C4-2B (cell line): Measurements from ENCODE around the gene CEP192.

Experiments
- H3K27ac ChIP-seq: fragments of 450-650 bp; 2 replicates; pipeline ENCODE4 v1.5.1; 2017
- ZFX ChIP-seq: fragments of 450-650 bp; IDR thresholded peaks from 2 replicates; pipeline ENCODE4 v1.6.1; 2017
- TF ChIP-seq, protein P1 (sequence below): fragments of 450-650 bp; conservative IDR thresholded peaks from 2 replicates; pipeline ENCODE4 v1.5.1; 2017; ENCODE audit warnings: mild to moderate bottlenecking

CEP192 gene

DNA sequence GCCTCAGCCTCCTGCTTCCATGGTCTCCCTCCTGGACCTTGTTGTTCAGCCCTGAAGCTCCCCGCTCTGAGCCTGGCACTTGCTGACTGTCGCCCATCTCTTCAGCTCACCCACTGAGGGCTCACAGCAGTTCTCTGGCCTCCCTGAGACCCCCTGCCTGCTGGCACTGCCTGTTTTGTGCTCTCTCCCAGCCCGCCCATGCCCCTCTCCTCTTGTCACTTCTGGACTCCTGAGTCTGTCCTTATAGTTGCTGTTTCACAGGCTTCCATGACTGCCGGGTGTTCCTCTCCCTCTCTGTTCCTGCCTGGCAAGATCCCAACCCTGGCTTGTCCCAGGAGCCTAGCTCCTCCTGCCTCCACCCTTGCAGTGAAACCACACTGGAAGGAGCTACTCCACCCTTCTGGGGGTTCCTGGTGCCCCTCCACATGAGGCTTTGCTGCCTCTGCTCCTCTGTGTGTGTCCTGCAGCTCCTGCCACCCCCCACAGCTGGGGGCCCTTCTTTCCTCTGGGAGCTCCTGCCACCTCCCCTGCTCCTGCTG, 110.6 kb downstream of the CEP192 start:
- TF ChIP-seq, protein P1, sequence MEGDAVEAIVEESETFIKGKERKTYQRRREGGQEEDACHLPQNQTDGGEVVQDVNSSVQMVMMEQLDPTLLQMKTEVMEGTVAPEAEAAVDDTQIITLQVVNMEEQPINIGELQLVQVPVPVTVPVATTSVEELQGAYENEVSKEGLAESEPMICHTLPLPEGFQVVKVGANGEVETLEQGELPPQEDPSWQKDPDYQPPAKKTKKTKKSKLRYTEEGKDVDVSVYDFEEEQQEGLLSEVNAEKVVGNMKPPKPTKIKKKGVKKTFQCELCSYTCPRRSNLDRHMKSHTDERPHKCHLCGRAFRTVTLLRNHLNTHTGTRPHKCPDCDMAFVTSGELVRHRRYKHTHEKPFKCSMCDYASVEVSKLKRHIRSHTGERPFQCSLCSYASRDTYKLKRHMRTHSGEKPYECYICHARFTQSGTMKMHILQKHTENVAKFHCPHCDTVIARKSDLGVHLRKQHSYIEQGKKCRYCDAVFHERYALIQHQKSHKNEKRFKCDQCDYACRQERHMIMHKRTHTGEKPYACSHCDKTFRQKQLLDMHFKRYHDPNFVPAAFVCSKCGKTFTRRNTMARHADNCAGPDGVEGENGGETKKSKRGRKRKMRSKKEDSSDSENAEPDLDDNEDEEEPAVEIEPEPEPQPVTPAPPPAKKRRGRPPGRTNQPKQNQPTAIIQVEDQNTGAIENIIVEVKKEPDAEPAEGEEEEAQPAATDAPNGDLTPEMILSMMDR: no peak
- no peak for TF ChIP-seq ZFX
- H3K27ac ChIP-seq: no peak overlapping the region

DNA sequence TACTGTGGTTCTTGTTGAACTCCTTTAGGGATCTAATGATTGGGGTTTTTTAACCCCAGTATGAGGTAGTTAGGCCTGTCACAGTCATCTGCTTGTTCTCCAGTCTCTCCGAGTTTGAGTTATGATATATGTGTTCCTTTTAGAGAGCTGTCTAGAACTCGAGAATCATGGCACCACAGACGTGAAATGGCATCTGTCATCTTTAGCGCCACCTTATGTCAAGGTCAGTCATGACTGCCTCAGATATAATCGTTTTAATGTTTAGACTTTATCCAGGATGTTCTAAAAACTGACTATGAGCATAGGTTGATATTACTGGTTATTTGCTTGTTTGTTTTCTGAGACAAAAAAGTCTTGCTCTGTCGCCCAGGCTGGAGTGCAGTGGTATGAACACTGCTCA, 112.2 kb downstream of the CEP192 start:
- no peak overlapping the region for H3K27ac ChIP-seq
- TF ChIP-seq, protein P1: peak; percentile 59
- TF ChIP-seq ZFX: no peak

GRCh38 chr18:13105059-13105458, 113.9 kb downstream of the CEP192 start:
- H3K27ac ChIP-seq: no peak overlapping the region
- TF ChIP-seq ZFX: no peak
- TF ChIP-seq, protein P1: no peak

DNA sequence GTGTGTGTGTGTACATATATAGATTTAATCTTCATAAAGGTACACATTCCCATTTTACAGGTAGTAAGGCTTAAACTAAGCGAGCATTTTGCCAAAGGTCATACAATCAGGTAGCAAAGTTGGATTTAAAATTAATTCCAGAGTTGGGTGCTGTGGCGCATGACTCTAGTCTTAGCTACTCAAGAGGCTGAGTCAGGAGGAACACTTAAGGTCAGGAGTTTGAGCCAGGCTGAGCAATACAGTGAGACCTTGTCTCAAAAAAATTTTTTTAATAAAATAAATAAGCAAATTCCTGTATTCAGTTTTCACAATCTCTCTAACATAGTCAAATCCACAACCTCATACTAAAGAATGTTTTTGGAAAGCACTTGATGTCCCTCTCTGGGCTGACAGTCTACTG, 115.9 kb downstream of the CEP192 start:
- no peak for TF ChIP-seq ZFX
- TF ChIP-seq, protein P1: no peak

GRCh38 chr18:13108330-13108729, 117.2 kb downstream of the CEP192 start:
- H3K27ac ChIP-seq: no peak overlapping the region
- TF ChIP-seq ZFX: no peak
- TF ChIP-seq, protein P1: no peak

More for the DNA sequence above, 115.9 kb downstream of the CEP192 start:
- H3K27ac ChIP-seq: no peak overlapping the region

DNA sequence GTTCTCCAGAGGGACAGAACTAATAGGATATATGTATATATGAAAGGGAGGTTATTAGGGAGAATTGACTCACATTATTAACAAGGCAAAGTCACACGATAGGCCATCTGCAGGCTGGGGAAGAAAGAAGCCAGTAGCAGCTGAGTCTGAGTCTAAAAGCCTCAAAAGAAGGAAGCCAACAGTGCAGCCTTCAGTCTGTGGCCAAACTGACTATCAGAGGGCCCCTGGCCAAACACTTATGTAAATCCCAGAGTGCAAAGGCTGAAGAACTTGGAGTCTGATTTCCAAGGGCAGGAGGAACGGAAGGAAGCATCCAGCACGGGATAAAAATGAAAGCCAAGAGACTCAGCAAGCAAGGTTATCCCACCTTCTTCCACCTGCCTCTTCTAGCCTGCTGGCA, 119.4 kb downstream of the CEP192 start:
- no peak for TF ChIP-seq ZFX
- TF ChIP-seq, protein P1: no peak

GRCh38 chr18:13112982-13113381, 121.8 kb downstream of the CEP192 start:
- no peak for TF ChIP-seq ZFX
- TF ChIP-seq, protein P1: peak; percentile 20; the same call in 1 of the 2 replicates
- H3K27ac ChIP-seq: no peak overlapping the region

More for the DNA sequence above, 119.4 kb downstream of the CEP192 start:
- no peak overlapping the region for H3K27ac ChIP-seq
